Measurements from ENCODE around the gene FGF23. TPM values are rescaled to one million over a fixed set of nuclear protein-coding genes. Genes with fewer than 3 reads are reported as not detected.

The FGF23 gene
- polyA plus RNA-seq, 6 donors from 2014 or later, result not detected

DNA sequence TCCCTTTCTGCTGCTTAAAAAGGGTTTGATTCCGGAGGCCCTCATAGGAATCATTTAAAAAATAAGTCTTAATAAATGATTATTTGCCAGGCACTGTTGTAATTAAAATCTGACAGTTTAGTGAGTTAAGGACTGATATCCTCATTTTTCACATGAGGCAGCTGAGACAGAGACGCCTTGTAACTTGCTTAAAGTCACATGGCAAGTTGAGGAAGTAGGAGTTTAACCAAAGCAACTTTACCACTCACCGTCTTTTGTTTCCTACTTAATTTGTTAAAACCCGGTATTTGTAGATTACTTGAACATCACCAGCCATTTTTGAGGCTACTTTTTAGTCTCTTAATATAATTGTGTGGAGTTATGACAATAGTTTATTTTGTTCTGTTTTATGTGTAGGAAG, 56.1 kb downstream of the FGF23 start:
- no peaks in the 10 kb centered on the region for H3K27me3 Mint-ChIP-seq
- H3K36me3 Mint-ChIP-seq, result no peaks in the 10 kb centered on the region
- no peaks in the 10 kb centered on the region for H3K9me3 Mint-ChIP-seq
- DNase-seq (peak; percentile 8), ATAC-seq (ENCODE audit: low read depth in 2 of 2) (no peak)
- no peak overlapping the region for H3K27ac Mint-ChIP-seq
- peaks cover 18 to 37% (median 36%) of the 10 kb centered on the region in 3 donors for H3K4me1 Mint-ChIP-seq
- H3K4me3 Mint-ChIP-seq, result peak overlapping the region in 5 of 8 donors; percentile 2 to 95 (median 25)

DNA sequence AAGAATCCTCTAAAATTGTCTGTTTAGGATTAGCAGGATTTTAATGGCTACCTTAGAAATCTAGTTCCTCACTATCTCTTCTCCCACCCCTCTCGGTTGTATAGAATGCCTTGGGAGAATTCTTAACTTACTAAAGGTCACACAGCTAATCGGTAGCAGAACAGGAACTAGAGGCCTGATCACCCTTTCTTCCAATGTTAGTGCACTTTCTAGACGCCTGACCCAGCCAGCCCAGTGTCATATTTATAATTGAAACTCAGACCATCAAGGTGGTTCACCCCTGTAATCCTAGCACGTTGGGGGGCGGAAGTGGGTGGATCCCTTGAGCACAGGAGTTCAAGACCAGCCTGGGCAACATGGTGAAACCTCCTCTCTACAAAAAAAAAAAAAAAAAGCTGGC, 56.8 kb downstream of the FGF23 start:
- peaks cover 18 to 37% (median 36%) of the 10 kb centered on the region in 3 donors for H3K4me1 Mint-ChIP-seq
- peak overlapping the region in 3 of 6 donors; percentile 15 to 79 (median 76) for H3K27ac Mint-ChIP-seq
- H3K36me3 Mint-ChIP-seq, result no peaks in the 10 kb centered on the region
- DNase-seq (no peak), ATAC-seq (ENCODE audit: low read depth in 2 of 2) (no peak)
- H3K27me3 Mint-ChIP-seq, result no peaks in the 10 kb centered on the region
- no peaks in the 10 kb centered on the region for H3K9me3 Mint-ChIP-seq
- H3K4me3 Mint-ChIP-seq, result peak overlapping the region in 7 of 8 donors; percentile 9 to 95 (median 63)

DNA sequence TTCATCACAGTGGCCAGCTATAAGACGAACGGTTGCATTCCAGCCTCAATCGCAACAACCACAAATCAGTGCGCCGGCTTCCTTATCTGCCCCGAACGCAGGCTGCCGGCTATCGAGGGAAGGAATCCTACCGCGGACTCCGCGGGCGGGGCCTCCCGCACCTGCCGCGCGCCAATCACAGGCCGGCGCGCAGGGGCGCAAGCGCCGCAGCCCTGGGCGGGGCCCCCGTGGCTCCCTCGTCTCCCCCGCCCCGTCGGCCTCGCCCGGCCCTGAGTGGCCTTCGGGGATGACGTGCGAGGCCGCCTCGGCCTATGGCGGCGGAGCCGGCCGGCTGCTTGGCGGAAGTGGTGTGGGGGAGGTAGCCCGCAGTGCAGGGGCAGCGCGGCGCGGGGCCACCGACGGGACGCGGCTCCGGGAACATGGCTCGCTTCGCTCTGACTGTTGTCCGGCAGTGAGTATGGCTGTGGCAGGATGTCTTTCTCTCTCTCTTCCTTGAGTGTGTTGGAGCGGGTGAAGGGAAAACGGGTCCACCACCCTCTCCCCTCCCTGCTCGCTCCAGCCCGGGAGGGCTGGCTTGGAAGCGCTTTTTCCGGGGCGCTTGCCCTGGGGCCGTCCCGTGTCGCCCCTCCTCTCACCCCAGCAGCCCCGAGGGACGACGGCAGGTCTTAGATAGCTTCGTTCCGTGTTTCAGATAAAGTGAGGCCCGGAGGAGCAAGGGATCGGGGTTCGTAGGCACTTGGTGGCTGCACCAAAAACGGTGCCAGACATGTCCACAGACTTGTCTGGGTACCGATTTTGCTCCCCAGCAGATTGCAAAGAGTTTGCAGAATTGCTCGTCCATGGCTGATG, 58.4 kb downstream of the FGF23 start, which contains the start of gene TIGAR:
TSS of gene TIGAR (plus strand) at position 361 of the 849 bp plus-strand sequence. CDS start at position 420, 59 bp downstream.
- no peaks in the 10 kb centered on the region for H3K36me3 Mint-ChIP-seq
- H3K27me3 Mint-ChIP-seq, result no peaks in the 10 kb centered on the region
- peak within 1 kb of the TSS; percentile 90 to 99 (median 98) for H3K27ac Mint-ChIP-seq
- peaks cover 18 to 37% (median 36%) of the 10 kb centered on the region in 3 donors for H3K4me1 Mint-ChIP-seq
- no peaks in the 10 kb centered on the region for H3K9me3 Mint-ChIP-seq
- peak within 1 kb of the TSS; percentile 90 to 97 (median 95) for H3K4me3 Mint-ChIP-seq
- ATAC-seq (ENCODE audit: low read depth in 2 of 2) (peak; percentile 94), DNase-seq (peak; percentile 97)

DNA sequence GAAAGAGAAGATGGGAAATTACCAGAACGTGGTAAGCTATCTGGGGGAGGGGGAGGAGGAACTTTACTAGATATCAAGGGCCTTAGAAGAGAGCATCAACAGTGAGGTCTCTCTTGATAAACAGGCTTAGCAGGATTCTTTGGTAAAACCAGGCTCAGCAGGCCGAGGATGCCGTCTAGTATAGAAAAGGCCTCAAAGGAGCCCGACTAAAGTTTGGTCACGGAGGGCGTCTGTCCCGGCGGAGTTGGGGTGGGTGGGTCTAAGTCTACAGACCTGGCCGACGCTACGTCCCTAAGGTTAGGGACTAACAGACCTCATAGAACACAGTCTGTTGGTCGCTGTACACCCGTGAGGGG, 59.0 kb downstream of the FGF23 start:
- ATAC-seq (ENCODE audit: low read depth in 2 of 2) (peak; percentile 34 to 37), DNase-seq (no peak)
- peak overlapping the region; percentile 90 to 98 (median 98) for H3K27ac Mint-ChIP-seq
- peak overlapping the region; percentile 90 to 97 (median 95) for H3K4me3 Mint-ChIP-seq
- no peaks in the 10 kb centered on the region for H3K27me3 Mint-ChIP-seq
- peaks cover 18 to 37% (median 36%) of the 10 kb centered on the region in 3 donors for H3K4me1 Mint-ChIP-seq
- no peaks in the 10 kb centered on the region for H3K36me3 Mint-ChIP-seq
- H3K9me3 Mint-ChIP-seq, result no peaks in the 10 kb centered on the region

Other genes starting within 250 kb of the FGF23 start
- 10 to 100 TPM in 2 of 6 donors, 1 to 10 TPM in 4; 5.6 to 16.7 (median 8.3) TPM for gene CCND2, start 106.0 kb downstream of the FGF23 start, polyA plus RNA-seq (ENCODE audit: low read depth in 6 of 6)
- gene TIGAR, start 58.5 kb downstream of the FGF23 start, polyA plus RNA-seq (ENCODE audit: low read depth in 6 of 6), result 1 to 10 TPM; 3.3 to 9.4 (median 5.6) TPM
- gene FGF6, start 66.1 kb upstream of the FGF23 start, polyA plus RNA-seq (ENCODE audit: low read depth in 6 of 6), result not detected
- gene RAD51AP1, start 159.2 kb upstream of the FGF23 start, polyA plus RNA-seq (ENCODE audit: low read depth in 6 of 6), result 10 to 100 TPM in 4 of 6 donors, 1 to 10 TPM in 2; 7.9 to 33.7 (median 11.3) TPM
- 10 to 100 TPM; 32.1 to 49.4 (median 43.1) TPM for gene DYRK4, start 182.5 kb upstream of the FGF23 start, polyA plus RNA-seq (ENCODE audit: low read depth in 6 of 6)

All from naive B cell (primary cell).